ENCODE data around the gene TBRG1. TPM values are rescaled to one million over a fixed set of nuclear protein-coding genes. Genes with fewer than 3 reads are reported as not detected.

TBRG1 gene
- 10 to 100 TPM; 34.7 to 49.0 (median 34.9) TPM for total RNA-seq

- DNase-seq (ENCODE audit: low spot score in 2 of 2) = peak; percentile 81 to 86
- Histone ChIP-seq H3K27ac (peak within 1 kb of the TSS; percentile 89 to 95), H3K4me1 (peaks cover 0 to 5% of the 10 kb centered on the region in 2 donors), H3K9me3 (no peaks in the 10 kb centered on the region), H3K36me3 (no peaks in the 10 kb centered on the region), H3K4me3 (peak within 1 kb of the TSS; percentile 89 to 97 (median 94)), H3K27me3 (no peaks in the 10 kb centered on the region)
- intact Hi-C loops (cut with DNase I; ENCODE audit: low total_unique reads) = no loop called here
- TF ChIP-seq POLR2AphosphoS5 (IDR thresholded peaks at IDR 0.05) (peak; percentile 73 to 95 (median 94)), POLR2A (IDR thresholded peaks at IDR 0.05) (peak; percentile 88), CTCF (IDR thresholded peaks at IDR 0.05) (no peak)
These were observed at the start of gene TBRG1 for GRCh38 chr11:124622531-124623451. TSS of gene TBRG1 (plus strand) at chr11:124622864. CDS start at chr11:124623084, 220 bp downstream.

DNA sequence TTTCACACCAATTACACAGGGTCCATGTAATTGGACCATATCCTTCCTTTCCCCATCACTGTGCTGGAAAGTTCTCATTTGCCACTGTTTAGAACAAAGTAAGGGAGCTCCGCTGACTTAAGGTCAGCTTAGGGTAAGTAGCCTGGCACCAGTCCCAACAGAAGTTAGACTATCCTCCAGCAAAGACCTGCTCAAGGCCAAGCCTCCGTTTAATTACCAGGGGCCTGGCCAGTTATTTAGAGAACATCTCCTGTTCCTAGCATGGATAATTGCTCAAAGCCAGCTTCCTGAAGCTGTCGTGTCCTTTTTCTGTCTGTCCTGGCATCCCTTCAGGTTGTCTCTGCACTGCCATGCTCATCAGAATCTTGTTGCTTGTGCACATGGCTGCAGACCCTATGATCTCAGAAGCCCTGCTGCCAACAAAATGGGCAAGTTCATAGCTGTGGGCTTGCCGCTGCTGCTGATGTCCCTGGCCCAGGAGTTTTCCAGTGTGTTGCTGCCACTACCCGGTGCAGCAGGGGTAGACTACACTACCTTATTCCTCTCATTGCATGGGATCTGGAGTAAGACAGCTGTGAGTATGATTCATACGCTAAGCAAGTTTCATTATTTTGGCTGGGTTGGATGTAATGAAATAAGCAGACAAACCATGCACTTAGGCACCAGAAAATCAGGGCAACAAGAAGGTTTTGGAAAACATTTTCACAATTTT is 44.8 kb upstream of the TBRG1 start:
- Histone ChIP-seq H3K27ac (no peak overlapping the region), H3K9me3 (no peaks in the 10 kb centered on the region), H3K4me3 (no peak overlapping the region), H3K36me3 (no peaks in the 10 kb centered on the region), H3K4me1 (no peaks in the 10 kb centered on the region), H3K27me3 (no peaks in the 10 kb centered on the region)
- no peak for DNase-seq (ENCODE audit: low spot score in 2 of 2)
- TF ChIP-seq POLR2AphosphoS5 (IDR thresholded peaks at IDR 0.05) (no peak), POLR2A (IDR thresholded peaks at IDR 0.05) (no peak), CTCF (IDR thresholded peaks at IDR 0.05) (no peak)
- intact Hi-C loops (cut with DNase I; ENCODE audit: low total_unique reads) = no loop called here

GRCh38 chr11:124578761-124579160 is 43.9 kb upstream of the TBRG1 start:
- TF ChIP-seq CTCF (IDR thresholded peaks at IDR 0.05) (no peak), POLR2AphosphoS5 (IDR thresholded peaks at IDR 0.05) (no peak), POLR2A (IDR thresholded peaks at IDR 0.05) (no peak)

GRCh38 chr11:124581817-124582216 is 40.8 kb upstream of the TBRG1 start:
- no peaks in the 10 kb centered on the region for H3K36me3 ChIP-seq
- intact Hi-C loops (cut with DNase I; ENCODE audit: low total_unique reads) = no loop called here

More at GRCh38 chr11:124578761-124579160, 43.9 kb upstream of the TBRG1 start:
- H3K9me3 ChIP-seq = no peaks in the 10 kb centered on the region
- no peak overlapping the region for H3K27ac ChIP-seq
- DNase-seq (ENCODE audit: low spot score in 2 of 2) = no peak
- no peak overlapping the region for H3K4me3 ChIP-seq
- no peaks in the 10 kb centered on the region for H3K4me1 ChIP-seq
- intact Hi-C loops (cut with DNase I; ENCODE audit: low total_unique reads) = no loop called here
- H3K27me3 ChIP-seq = no peaks in the 10 kb centered on the region
- no peaks in the 10 kb centered on the region for H3K36me3 ChIP-seq

More at GRCh38 chr11:124581817-124582216, 40.8 kb upstream of the TBRG1 start:
- no peak for DNase-seq (ENCODE audit: low spot score in 2 of 2)
- H3K4me3 ChIP-seq = no peak overlapping the region
- no peak for TF ChIP-seq POLR2A (IDR thresholded peaks at IDR 0.05)
- TF ChIP-seq CTCF (IDR thresholded peaks at IDR 0.05) = no peak
- TF ChIP-seq POLR2AphosphoS5 (IDR thresholded peaks at IDR 0.05) = no peak
- no peaks in the 10 kb centered on the region for H3K27me3 ChIP-seq
- no peak overlapping the region for H3K27ac ChIP-seq
- H3K4me1 ChIP-seq = no peaks in the 10 kb centered on the region
- no peaks in the 10 kb centered on the region for H3K9me3 ChIP-seq

Data from breast epithelium (tissue), 4 donors.